NT2/D1 (cell line): ENCODE measurements around the gene RP9.
A peak's percentile ranks its signal among the peaks of the same experiment; 100 is the strongest.

Experiments used
- DNase-seq: peaks from one replicate; pipeline ENCODE4 v3.0.0-alpha.2; 2011; ENCODE audit warnings: low read depth, low spot score
- H3K27me3 ChIP-seq: 2 replicates; pipeline ENCODE4 v1.6.0; 2011; ENCODE audit warnings: mild to moderate bottlenecking; ENCODE audit not compliant: insufficient read length, insufficient read depth
- H3K36me3 ChIP-seq: 2 replicates; pipeline ENCODE4 v1.6.1; 2011; ENCODE audit warnings: mild to moderate bottlenecking, low read length, mixed read lengths; ENCODE audit not compliant: insufficient read depth, insufficient read length
- H3K4me1 ChIP-seq: 2 replicates; pipeline ENCODE4 v1.5.1; 2011; ENCODE audit not compliant: insufficient read depth, insufficient read length
- H3K4me3 ChIP-seq: 2 replicates; pipeline ENCODE4 v1.5.1; 2011; ENCODE audit warnings: low read depth; ENCODE audit not compliant: insufficient read length
- H3K9ac ChIP-seq: 2 replicates; pipeline ENCODE4 v1.6.0; 2011; ENCODE audit warnings: low read depth; ENCODE audit not compliant: insufficient read length
- H3K9me3 ChIP-seq: 2 replicates; pipeline ENCODE4 v1.5.1; 2011; ENCODE audit warnings: mild to moderate bottlenecking, low read length; ENCODE audit not compliant: insufficient read depth
- SUZ12 ChIP-seq: IDR thresholded peaks from 2 replicates; pipeline ENCODE4 v1.6.1; 2011; ENCODE audit not compliant: insufficient read length, insufficient read depth; ENCODE audit errors: extremely low read depth
- YY1 ChIP-seq: IDR thresholded peaks from 2 replicates; pipeline ENCODE4 v1.6.1; 2011; ENCODE audit not compliant: insufficient read length, insufficient read depth
- ZNF274 ChIP-seq: IDR thresholded peaks from 2 replicates; pipeline ENCODE4 v1.6.1; 2011; ENCODE audit warnings: mild to moderate bottlenecking, low read depth, low read length

Gene RP9

GRCh38 chr7:33062023-33062781 lies 47.0 kb downstream of the RP9 start, which contains the start of gene NT5C3A:
Gene NT5C3A, minus strand, starts transcription at chr7:33062776. Its CDS starts 71 bp downstream, at chr7:33062705.
- TF ChIP-seq YY1 (no peak), SUZ12 (no peak), ZNF274 (no peak)
- H3K27me3 ChIP-seq, result no peaks in the 10 kb centered on the region
- peak within 1 kb of the TSS; percentile 93 for H3K9ac ChIP-seq
- peak within 1 kb of the TSS; percentile 94 for H3K4me3 ChIP-seq
- H3K4me1 ChIP-seq, result no peaks in the 10 kb centered on the region
- peak; percentile 35 for DNase-seq
- H3K36me3 ChIP-seq, result peaks cover 5% of the 10 kb centered on the region
- H3K9me3 ChIP-seq, result no peaks in the 10 kb centered on the region

GRCh38 chr7:33061282-33061937 lies 47.8 kb downstream of the RP9 start:
- H3K4me3 ChIP-seq, result peak overlapping the region; percentile 94
- no peak for DNase-seq

GRCh38 chr7:33059635-33060034 lies 49.6 kb downstream of the RP9 start:
- no peak for TF ChIP-seq SUZ12
- no peak for TF ChIP-seq ZNF274
- no peak for TF ChIP-seq YY1
- H3K4me3 ChIP-seq, result no peak overlapping the region
- H3K36me3 ChIP-seq, result peaks cover 10% of the 10 kb centered on the region
- H3K4me1 ChIP-seq, result no peaks in the 10 kb centered on the region
- H3K9me3 ChIP-seq, result no peaks in the 10 kb centered on the region
- no peak for DNase-seq
- no peak overlapping the region for H3K9ac ChIP-seq
- no peaks in the 10 kb centered on the region for H3K27me3 ChIP-seq

More at GRCh38 chr7:33061282-33061937, 47.8 kb downstream of the RP9 start:
- no peaks in the 10 kb centered on the region for H3K27me3 ChIP-seq
- H3K36me3 ChIP-seq, result peaks cover 9% of the 10 kb centered on the region
- peak overlapping the region; percentile 93 for H3K9ac ChIP-seq
- TF ChIP-seq ZNF274 (no peak), YY1 (no peak), SUZ12 (no peak)
- no peaks in the 10 kb centered on the region for H3K9me3 ChIP-seq
- H3K4me1 ChIP-seq, result no peaks in the 10 kb centered on the region

GRCh38 chr7:33055158-33055557 lies 54.0 kb downstream of the RP9 start:
- Histone ChIP-seq H3K4me3 (no peak overlapping the region), H3K9ac (no peak overlapping the region), H3K36me3 (peaks cover 9% of the 10 kb centered on the region), H3K27me3 (no peaks in the 10 kb centered on the region), H3K9me3 (no peaks in the 10 kb centered on the region), H3K4me1 (no peaks in the 10 kb centered on the region)
- DNase-seq, result no peak
- no peak for TF ChIP-seq YY1
- no peak for TF ChIP-seq SUZ12
- no peak for TF ChIP-seq ZNF274

GRCh38 chr7:33054261-33054964 lies 54.8 kb downstream of the RP9 start:
- no peak for TF ChIP-seq SUZ12
- TF ChIP-seq ZNF274, result no peak
- no peak for TF ChIP-seq YY1
- Histone ChIP-seq H3K9ac (no peak overlapping the region), H3K4me3 (no peak overlapping the region), H3K4me1 (no peaks in the 10 kb centered on the region), H3K36me3 (peaks cover 9% of the 10 kb centered on the region), H3K9me3 (no peaks in the 10 kb centered on the region), H3K27me3 (no peaks in the 10 kb centered on the region)
- DNase-seq, result no peak

- no peak overlapping the region for H3K4me3 ChIP-seq
- no peak overlapping the region for H3K9ac ChIP-seq
- H3K36me3 ChIP-seq, result peaks cover 9% of the 10 kb centered on the region
- H3K4me1 ChIP-seq, result no peaks in the 10 kb centered on the region
- no peaks in the 10 kb centered on the region for H3K27me3 ChIP-seq
- TF ChIP-seq YY1 (no peak), SUZ12 (no peak), ZNF274 (no peak)
- no peak for DNase-seq
- no peaks in the 10 kb centered on the region for H3K9me3 ChIP-seq
Observed at GRCh38 chr7:33053721-33054120, 55.5 kb downstream of the RP9 start.
